K562 (cell line): Measurements from ENCODE around the gene DENND1A.

Experiments used
- BDP1 ChIP-seq: IDR thresholded peaks from 3 replicates; pipeline ENCODE4 v1.6.1; 2011; ENCODE audit not compliant: insufficient read length, insufficient read depth
- BHLHE40 ChIP-seq: IDR thresholded peaks from 2 replicates; pipeline ENCODE4 v1.6.1; 2011; ENCODE audit warnings: low read length, improper control_type of control experiment
- CHD4 ChIP-seq: fragments of 200-600 bp; sonication (generic); IDR thresholded peaks from 3 replicates; pipeline ENCODE4 v1.6.1; 2012; ENCODE audit warnings: low read depth, mild to moderate bottlenecking, mixed read lengths, low read length, inconsistent platforms; ENCODE audit not compliant: insufficient read depth, insufficient replicate concordance, poor library complexity, severe bottlenecking
- GATA2 ChIP-seq: sonication (generic); formaldehyde crosslinking; IDR thresholded peaks from 2 replicates; pipeline ENCODE4 v1.4.0; 2020; ENCODE audit warnings: mild to moderate bottlenecking, missing genetic modification reagents
- KLF1 ChIP-seq: fragments of 450-650 bp; IDR thresholded peaks from 2 replicates; pipeline ENCODE4 v1.6.1; 2016; ENCODE audit warnings: missing genetic modification characterization, missing compliant biosample characterization
- KLF10 ChIP-seq: fragments of 250-450 bp; sonication (Bioruptor Pico); IDR thresholded peaks from 2 replicates; pipeline ENCODE4 v1.6.1; 2021; ENCODE audit warnings: matching md5 sums
- POLR2A ChIP-seq: fragments of 450-650 bp; conservative IDR thresholded peaks from 2 replicates; pipeline ENCODE4 v1.6.1; 2016
- PTRF ChIP-seq: fragments of 450-650 bp; IDR thresholded peaks from 2 replicates; pipeline ENCODE4 v1.6.1; 2016; ENCODE audit warnings: mild to moderate bottlenecking, missing genetic modification characterization, missing compliant biosample characterization
- ZNF133 ChIP-seq: fragments of 250-450 bp; sonication (Bioruptor Pico); IDR thresholded peaks from 2 replicates; pipeline ENCODE4 v1.4.0; 2020; ENCODE audit warnings: mild to moderate bottlenecking
- ZNF384 ChIP-seq: IDR thresholded peaks from 2 replicates; pipeline ENCODE4 v1.6.1; 2012; ENCODE audit warnings: low read depth, low read length, improper control_type of control experiment
- TF ChIP-seq, protein P1 (sequence below): fragments of 200-800 bp; sonication (Bioruptor generic); IDR thresholded peaks from 2 replicates; pipeline ENCODE4 v1.6.1; 2017; ENCODE audit warnings: missing genetic modification characterization, missing compliant biosample characterization

DNA sequence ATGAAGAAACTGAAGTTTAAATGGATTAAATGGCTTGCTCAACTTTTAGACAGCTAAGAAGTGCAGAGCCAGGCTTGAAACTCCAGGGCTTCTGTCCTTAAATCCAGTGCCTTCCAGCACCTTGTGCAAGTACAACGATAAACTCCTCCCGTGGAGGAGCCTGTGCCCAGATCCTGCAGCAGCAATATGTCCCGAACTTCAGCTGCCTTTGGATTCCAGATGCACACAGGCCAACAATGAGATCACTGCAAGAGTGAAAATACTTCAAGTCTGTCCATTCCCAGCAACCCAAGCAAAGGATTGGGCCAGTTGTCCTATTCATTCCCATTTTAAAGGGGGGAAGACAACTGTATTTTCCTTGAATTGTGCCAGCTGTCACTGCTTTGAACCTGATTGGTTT, 374.3 kb downstream of the DENND1A start:
- TF ChIP-seq BHLHE40 (no peak), POLR2A (no peak), ZNF133 (CRISPR knock-in tag) (no peak), PTRF (tag) (no peak), BDP1 (no peak), CHD4 (no peak), GATA2 (CRISPR knock-in tag) (no peak), KLF10 (CRISPR knock-in tag) (no peak), KLF1 (tag) (no peak), ZNF384 (no peak)
- TF ChIP-seq, protein P1, sequence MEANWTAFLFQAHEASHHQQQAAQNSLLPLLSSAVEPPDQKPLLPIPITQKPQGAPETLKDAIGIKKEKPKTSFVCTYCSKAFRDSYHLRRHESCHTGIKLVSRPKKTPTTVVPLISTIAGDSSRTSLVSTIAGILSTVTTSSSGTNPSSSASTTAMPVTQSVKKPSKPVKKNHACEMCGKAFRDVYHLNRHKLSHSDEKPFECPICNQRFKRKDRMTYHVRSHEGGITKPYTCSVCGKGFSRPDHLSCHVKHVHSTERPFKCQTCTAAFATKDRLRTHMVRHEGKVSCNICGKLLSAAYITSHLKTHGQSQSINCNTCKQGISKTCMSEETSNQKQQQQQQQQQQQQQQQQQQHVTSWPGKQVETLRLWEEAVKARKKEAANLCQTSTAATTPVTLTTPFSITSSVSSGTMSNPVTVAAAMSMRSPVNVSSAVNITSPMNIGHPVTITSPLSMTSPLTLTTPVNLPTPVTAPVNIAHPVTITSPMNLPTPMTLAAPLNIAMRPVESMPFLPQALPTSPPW (CRISPR knock-in tag), result no peak
